Esophagus squamous epithelium (tissue), 4 donors: ENCODE measurements around the gene SECTM1.

Experiments
- POLR2A ChIP-seq, 4 donors: fragments of 450-650 bp; IDR thresholded peaks; one replicate each; pipeline ENCODE4 v1.6.1; 2017; ENCODE audit warnings: antibody characterized with exemption in 4 of 4, mild to moderate bottlenecking in 4 of 4, moderate library complexity in 3 of 4
- TF ChIP-seq, protein P1 (sequence below), 6 experiments: fragments of 450-650 bp in 4 of 6; fragments of 200-600 bp in 2 of 6; sonication (generic) in 2 of 6; IDR thresholded peaks; one replicate each; pipeline ENCODE4 v1.5.1; 2016 to 2019; ENCODE audit warnings: antibody characterized with exemption in 6 of 6, mild to moderate bottlenecking in 4 of 6, moderate library complexity in 4 of 6

DNA sequence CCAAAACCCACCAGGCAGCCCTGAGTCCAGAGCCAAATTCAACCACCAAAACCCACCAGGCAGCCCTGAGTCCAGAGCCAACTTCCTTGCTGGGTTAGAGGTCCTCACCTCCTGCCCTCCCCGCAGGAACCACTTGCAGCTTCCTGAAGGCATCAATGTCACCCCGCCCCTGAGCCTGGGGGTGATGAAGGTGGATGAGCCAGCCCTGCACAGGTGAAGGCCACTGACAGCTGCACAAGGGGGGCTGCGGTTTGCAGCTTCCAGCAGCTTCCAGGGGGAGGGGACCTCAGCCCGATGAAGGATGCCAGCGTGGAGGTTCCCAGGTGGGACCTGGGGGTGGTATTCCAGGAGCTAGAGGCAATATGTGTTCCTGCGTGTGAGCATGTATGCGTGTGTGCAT, 52.5 kb downstream of the SECTM1 start:
- TF ChIP-seq, protein P1, sequence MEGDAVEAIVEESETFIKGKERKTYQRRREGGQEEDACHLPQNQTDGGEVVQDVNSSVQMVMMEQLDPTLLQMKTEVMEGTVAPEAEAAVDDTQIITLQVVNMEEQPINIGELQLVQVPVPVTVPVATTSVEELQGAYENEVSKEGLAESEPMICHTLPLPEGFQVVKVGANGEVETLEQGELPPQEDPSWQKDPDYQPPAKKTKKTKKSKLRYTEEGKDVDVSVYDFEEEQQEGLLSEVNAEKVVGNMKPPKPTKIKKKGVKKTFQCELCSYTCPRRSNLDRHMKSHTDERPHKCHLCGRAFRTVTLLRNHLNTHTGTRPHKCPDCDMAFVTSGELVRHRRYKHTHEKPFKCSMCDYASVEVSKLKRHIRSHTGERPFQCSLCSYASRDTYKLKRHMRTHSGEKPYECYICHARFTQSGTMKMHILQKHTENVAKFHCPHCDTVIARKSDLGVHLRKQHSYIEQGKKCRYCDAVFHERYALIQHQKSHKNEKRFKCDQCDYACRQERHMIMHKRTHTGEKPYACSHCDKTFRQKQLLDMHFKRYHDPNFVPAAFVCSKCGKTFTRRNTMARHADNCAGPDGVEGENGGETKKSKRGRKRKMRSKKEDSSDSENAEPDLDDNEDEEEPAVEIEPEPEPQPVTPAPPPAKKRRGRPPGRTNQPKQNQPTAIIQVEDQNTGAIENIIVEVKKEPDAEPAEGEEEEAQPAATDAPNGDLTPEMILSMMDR (IDR thresholded peaks at IDR 0.05): no peak
- TF ChIP-seq POLR2A (IDR thresholded peaks at IDR 0.05): no peak
